Heart left ventricle (tissue), 16 donors: ENCODE measurements around the gene MMRN1. TPM values are rescaled to one million over a fixed set of nuclear protein-coding genes. Genes with fewer than 3 reads are reported as not detected.

ENCODE experiments used
- ATAC-seq, 4 donors: fragments of 200-7000 bp; cut with Tn5 transposase; one replicate each; pipeline ENCODE4 v1.9.1; 2020 to 2022; ENCODE audit warnings: moderate library complexity in 4 of 4, mild to moderate bottlenecking in 3 of 4, moderate number of reproducible peaks in 1 of 4
- DNase-seq, 5 donors: peaks; one replicate each; pipeline ENCODE4 v3.0.0-alpha.2; 2020
- H3K27ac ChIP-seq, 12 donors: fragments of 200-600 bp; sonication (generic) in 4 of 12; one replicate each; pipeline versions ENCODE4 v1.5.0 to v1.8.0; 2016 to 2022; ENCODE audit warnings: mild to moderate bottlenecking in 2 of 12
- H3K27me3 ChIP-seq, 9 donors: fragments of 200-600 bp; sonication (generic) in 2 of 9; one replicate each; pipeline versions ENCODE4 v1.5.1 to v1.8.0; 2016 to 2022; ENCODE audit warnings: mild to moderate bottlenecking in 3 of 9
- H3K36me3 ChIP-seq, 9 donors: fragments of 200-600 bp; sonication (generic) in 2 of 9; one replicate each; pipeline versions ENCODE4 v1.5.0 to v1.8.0; 2018 to 2022; ENCODE audit warnings: mild to moderate bottlenecking in 2 of 9
- H3K4me1 ChIP-seq, 12 donors: fragments of 200-600 bp; sonication (generic) in 4 of 12; one replicate each; pipeline versions ENCODE4 v1.5.0 to v1.8.0; 2016 to 2022; ENCODE audit warnings: mild to moderate bottlenecking in 3 of 12
- H3K4me3 ChIP-seq, 12 donors: fragments of 200-600 bp; sonication (generic) in 4 of 12; one replicate each; pipeline versions ENCODE4 v1.5.0 to v1.8.0; 2017 to 2022; ENCODE audit warnings: mild to moderate bottlenecking in 9 of 12, moderate library complexity in 4 of 12
- H3K9me3 ChIP-seq, 12 donors: fragments of 200-600 bp; sonication (generic) in 4 of 12; one replicate each; pipeline versions ENCODE4 v1.5.0 to v1.8.0; 2016 to 2022; ENCODE audit warnings: mild to moderate bottlenecking in 1 of 12
- CTCF ChIP-seq, 12 donors: fragments of 200-600 bp; sonication (generic) in 4 of 12; IDR thresholded peaks; one replicate each; pipeline versions ENCODE4 v1.5.0 to v1.8.0; 2018 to 2022; ENCODE audit warnings: antibody characterized with exemption in 12 of 12, mild to moderate bottlenecking in 5 of 12
- POLR2A ChIP-seq, 2 donors: fragments of 450-650 bp; IDR thresholded peaks; one replicate each; pipeline ENCODE4 v1.6.1; 2017; ENCODE audit warnings: antibody characterized with exemption in 2 of 2, mild to moderate bottlenecking in 2 of 2, moderate library complexity in 2 of 2
- WGBS, 4 donors: extraction: QIAGEN DNeasy Blood & Tissue Kit in 2 of 4; methylation state at CpG; one replicate each; pipeline versions ENCODE4 v1.1.5 to v1.1.7; 2013 to 2018; 5-methylcytosine and 5-hydroxymethylcytosine counted together
- intact Hi-C, 10 donors: fragments of 100-400 bp; cut with DNase I; formaldehyde crosslinking; loops; one replicate each; pipeline versions ENCODE4 v1.11.1 to v1.14.2; 2022
- polyA plus RNA-seq, 2 donors: library from polyadenylated mRNA; stranded (reverse); fragments of 200-250 nt; gene quantifications; one replicate each; pipeline ENCODE4 v1.2.3, GENCODE V29; 2013
- total RNA-seq, 9 donors: library from RNA; depleted of rRNA in 2 of 9; stranded (reverse); fragments of >200 nt in 2 of 9; fragmentation: NEBNext Ultra II Directional in 3 of 9; extraction: Animal tissue kit (Norgen Biotek cat#: 25700) in 3 of 9; gene quantifications; one replicate each; pipeline versions ENCODE4 v1.1.0 to v1.2.4, GENCODE V29; 2016 to 2023
- donor health status: ischemic (EF 13 %, LVEDD 7.1; RV severe dilation, severe dysfunction).
- donor health status: healthy with polysubstance abuse.
- donor health status: DM: no; HTN: yes; CAD: no.
- donor health status: DM: no; HTN: no; CAD: no.
- donor health status: ischemic (EF 25% LVEDD 6.9; RV normal size, moderate dysfunction).
- donor health status: ischemic (EF 25% LVEDD 5.7; RV mildly dilated, moderate dysfunction).
- donor health status: healthy.
- donor health status: DM: yes; HTN: yes; CAD: no.
- donor health status: ischemic (EF 35%, LVEDD 5.7; RV mildly dilated, moderate dysfunction).
- donor health status: nonischemic (EF 11% LVEDD 7.7; RV severe dilation, severe dysfunction).
- donor health status: DM: yes; HTN: yes; CAD: no.
- donor health status: PGD.
- donor health status: ischemic (EF 29% LVEDD 5.4; RV normal size, mild dysfunction).
- donor health status: nonischemic (EF 23%, LVEDD 6.1; RV moderate dilation, normal function).

Gene MMRN1
- total and polyA plus RNA-seq, 11 donors: 0.14 to 9.9 (median 1.5) TPM

GRCh38 chr4:89889289-89889688 is 5.4 kb upstream of the MMRN1 start:
- Histone ChIP-seq H3K4me1 (no peaks in the 10 kb centered on the region), H3K27ac (no peak overlapping the region), H3K27me3 (no peaks in the 10 kb centered on the region), H3K4me3 (no peak overlapping the region), H3K9me3 (no peaks in the 10 kb centered on the region), H3K36me3 (no peaks in the 10 kb centered on the region)
- peak in 3 of 4 donors; percentile 43 to 78 (median 70) for ATAC-seq
- 42 to 59% (median 48%) methylated on average over 9 of the region's 9 CpGs for WGBS, 4 donors
- DNase-seq: no peak
- intact Hi-C loops: no loop called here
- TF ChIP-seq POLR2A (IDR thresholded peaks at IDR 0.05) (no peak), CTCF (IDR thresholded peaks at IDR 0.05) (no peak)

GRCh38 chr4:89897867-89898266 is 3.2 kb downstream of the MMRN1 start:
- Histone ChIP-seq H3K27me3 (no peaks in the 10 kb centered on the region), H3K9me3 (no peaks in the 10 kb centered on the region), H3K27ac (no peak overlapping the region), H3K36me3 (no peaks in the 10 kb centered on the region), H3K4me3 (no peak overlapping the region), H3K4me1 (peaks cover 0 to 7% (median 0%) of the 10 kb centered on the region in 12 donors)
- TF ChIP-seq POLR2A (IDR thresholded peaks at IDR 0.05) (no peak), CTCF (IDR thresholded peaks at IDR 0.05) (no peak)
- intact Hi-C loops: loop anchor here in 4 of 10 donors (5.0 to 10.0 kb wide), 4 partner anchors 256 to 743 kb away; no protein-coding TSS in a partner anchor
- ATAC-seq (no peak), DNase-seq (no peak)
- 81 to 86% (median 84%) methylated on average over 1 of the region's 1 CpG for WGBS, 4 donors

GRCh38 chr4:89898304-89898716 is 3.7 kb downstream of the MMRN1 start:
- Histone ChIP-seq H3K4me3 (no peak overlapping the region), H3K27ac (no peak overlapping the region), H3K27me3 (no peaks in the 10 kb centered on the region), H3K9me3 (no peaks in the 10 kb centered on the region), H3K36me3 (no peaks in the 10 kb centered on the region), H3K4me1 (peaks cover 0 to 7% (median 0%) of the 10 kb centered on the region in 12 donors)
- TF ChIP-seq POLR2A (IDR thresholded peaks at IDR 0.05) (no peak), CTCF (IDR thresholded peaks at IDR 0.05) (no peak)
- DNase-seq (no peak), ATAC-seq (peak in 2 of 4 donors; percentile 54 to 79)
- 33 to 44% (median 36%) methylated on average over 5 of the region's 5 CpGs for WGBS, 4 donors
- intact Hi-C loops: loop anchor here in 4 of 10 donors (5.0 to 10.0 kb wide), 4 partner anchors 256 to 744 kb away; no protein-coding TSS in a partner anchor

GRCh38 chr4:89899152-89899551 is 4.5 kb downstream of the MMRN1 start:
- TF ChIP-seq CTCF (IDR thresholded peaks at IDR 0.05) (no peak), POLR2A (IDR thresholded peaks at IDR 0.05) (no peak)
- DNase-seq (no peak), ATAC-seq (no peak)
- Histone ChIP-seq H3K27ac (no peak overlapping the region), H3K36me3 (no peaks in the 10 kb centered on the region), H3K9me3 (no peaks in the 10 kb centered on the region), H3K4me3 (no peak overlapping the region), H3K27me3 (no peaks in the 10 kb centered on the region), H3K4me1 (peaks cover 0 to 7% (median 0%) of the 10 kb centered on the region in 12 donors)
- intact Hi-C loops: loop anchor here in 4 of 10 donors (5.0 to 10.0 kb wide), 4 partner anchors 257 to 744 kb away; no protein-coding TSS in a partner anchor
